ENCODE measurements around the gene SPATA13. TPM values are rescaled to one million over a fixed set of nuclear protein-coding genes. Genes with fewer than 3 reads are reported as not detected.

The SPATA13 gene
- total RNA-seq, 1 donor from 2014 or later: 5.1 TPM

DNA sequence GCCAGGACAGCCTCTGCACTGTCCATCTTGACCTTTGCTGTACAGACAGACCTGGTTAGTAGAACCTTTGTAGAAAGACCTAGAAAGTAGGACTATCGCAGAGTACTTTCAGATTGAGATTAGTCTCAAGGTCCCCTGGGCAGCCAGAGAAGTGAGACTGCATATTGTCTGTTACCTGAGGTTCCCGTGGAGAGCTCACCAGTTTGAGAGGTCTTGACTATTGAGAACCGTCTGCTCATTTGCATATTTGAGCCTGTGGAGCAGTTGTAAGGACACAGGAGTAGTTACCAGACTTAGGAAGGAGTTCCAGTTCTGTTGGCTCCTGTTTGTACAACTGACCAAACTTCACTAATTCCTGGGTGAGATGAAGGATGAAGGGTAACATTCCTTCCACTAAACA is 66.2 kb downstream of the SPATA13 start:
- Mint-ChIP-seq H3K4me3 (ENCODE audit: unreplicated experiment) (no peak overlapping the region), H3K36me3 (ENCODE audit: low read depth) (no peaks in the 10 kb centered on the region), H3K4me1 (ENCODE audit: low read depth) (no peaks in the 10 kb centered on the region), H3K9me3 (ENCODE audit: low read depth) (no peaks in the 10 kb centered on the region), H3K27ac (ENCODE audit: unreplicated experiment) (no peak overlapping the region), H3K27me3 (ENCODE audit: low read depth) (no peaks in the 10 kb centered on the region)
- DNase-seq (ENCODE audit: low spot score): no peak
- TF ChIP-seq, protein P1, sequence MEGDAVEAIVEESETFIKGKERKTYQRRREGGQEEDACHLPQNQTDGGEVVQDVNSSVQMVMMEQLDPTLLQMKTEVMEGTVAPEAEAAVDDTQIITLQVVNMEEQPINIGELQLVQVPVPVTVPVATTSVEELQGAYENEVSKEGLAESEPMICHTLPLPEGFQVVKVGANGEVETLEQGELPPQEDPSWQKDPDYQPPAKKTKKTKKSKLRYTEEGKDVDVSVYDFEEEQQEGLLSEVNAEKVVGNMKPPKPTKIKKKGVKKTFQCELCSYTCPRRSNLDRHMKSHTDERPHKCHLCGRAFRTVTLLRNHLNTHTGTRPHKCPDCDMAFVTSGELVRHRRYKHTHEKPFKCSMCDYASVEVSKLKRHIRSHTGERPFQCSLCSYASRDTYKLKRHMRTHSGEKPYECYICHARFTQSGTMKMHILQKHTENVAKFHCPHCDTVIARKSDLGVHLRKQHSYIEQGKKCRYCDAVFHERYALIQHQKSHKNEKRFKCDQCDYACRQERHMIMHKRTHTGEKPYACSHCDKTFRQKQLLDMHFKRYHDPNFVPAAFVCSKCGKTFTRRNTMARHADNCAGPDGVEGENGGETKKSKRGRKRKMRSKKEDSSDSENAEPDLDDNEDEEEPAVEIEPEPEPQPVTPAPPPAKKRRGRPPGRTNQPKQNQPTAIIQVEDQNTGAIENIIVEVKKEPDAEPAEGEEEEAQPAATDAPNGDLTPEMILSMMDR (IDR thresholded peaks at IDR 0.05): no peak

DNA sequence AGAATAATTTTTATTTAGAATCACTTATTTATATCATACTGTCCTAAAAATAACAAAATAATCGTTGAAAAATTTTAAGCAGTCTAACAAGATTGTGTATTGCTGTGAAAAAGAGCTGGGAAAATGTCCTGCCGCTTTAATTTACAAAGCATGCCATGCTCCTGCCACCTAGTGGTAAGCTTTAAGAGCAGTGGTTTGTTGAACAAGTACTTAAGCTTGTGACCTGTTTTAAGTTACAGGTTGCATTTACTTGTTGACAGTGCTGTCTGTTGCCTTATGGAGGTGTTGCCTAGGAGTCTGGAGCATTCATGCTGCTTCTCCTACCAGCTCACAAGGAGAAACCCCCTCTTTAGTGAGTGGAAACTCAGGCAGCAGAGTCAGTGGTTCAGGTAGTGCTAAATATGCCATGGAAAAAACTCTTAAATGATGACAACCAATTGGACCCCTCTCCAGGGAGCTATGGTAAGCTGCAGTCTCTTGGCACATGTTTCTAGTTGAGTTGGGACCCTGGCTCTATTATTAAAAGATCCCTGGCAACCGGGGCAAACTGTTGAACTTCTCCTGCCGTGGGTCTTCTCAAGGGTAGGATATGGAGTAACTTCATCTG is 68.4 kb downstream of the SPATA13 start:
- Mint-ChIP-seq H3K4me1 (ENCODE audit: low read depth) (peaks cover 16% of the 10 kb centered on the region), H3K27ac (ENCODE audit: unreplicated experiment) (no peak overlapping the region), H3K36me3 (ENCODE audit: low read depth) (no peaks in the 10 kb centered on the region), H3K27me3 (ENCODE audit: low read depth) (no peaks in the 10 kb centered on the region), H3K9me3 (ENCODE audit: low read depth) (no peaks in the 10 kb centered on the region), H3K4me3 (ENCODE audit: unreplicated experiment) (no peak overlapping the region)
- no peak for DNase-seq (ENCODE audit: low spot score)
- TF ChIP-seq, protein P1 (IDR thresholded peaks at IDR 0.05): peak; percentile 97

DNA sequence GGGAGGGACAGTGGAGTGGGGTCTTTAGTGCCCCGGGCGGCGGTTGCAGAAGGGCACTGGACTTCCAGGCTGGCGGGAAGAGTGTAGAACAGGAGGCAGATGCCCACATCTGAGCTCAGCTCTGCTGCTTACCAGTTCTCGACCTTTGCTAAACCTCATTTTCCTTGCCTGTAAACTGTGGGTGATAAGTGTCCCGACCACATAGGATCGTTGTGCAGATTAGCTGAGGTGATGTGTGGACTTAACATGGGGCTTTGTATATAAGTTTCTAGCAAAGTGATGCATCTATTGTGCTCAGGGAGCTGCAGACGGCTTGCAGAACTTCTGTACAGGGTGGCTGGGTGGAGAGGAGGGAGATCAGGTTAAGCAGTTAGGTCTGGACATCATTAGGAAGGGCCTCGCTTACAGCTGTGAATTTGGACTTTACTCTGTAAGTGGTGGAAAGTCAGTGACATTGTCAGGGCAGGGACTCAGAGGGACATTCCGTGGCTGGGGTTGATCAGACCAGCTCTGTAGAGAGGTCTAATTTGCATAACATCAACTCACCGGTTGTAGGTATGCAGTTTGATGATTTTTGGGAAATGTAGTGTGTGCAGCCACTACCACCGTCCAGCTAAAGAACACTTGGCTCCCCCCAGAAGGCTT is 70.0 kb downstream of the SPATA13 start:
- DNase-seq (ENCODE audit: low spot score): no peak
- no peaks in the 10 kb centered on the region for H3K27me3 Mint-ChIP-seq (ENCODE audit: low read depth)
- no peak overlapping the region for H3K4me3 Mint-ChIP-seq (ENCODE audit: unreplicated experiment)
- H3K27ac Mint-ChIP-seq (ENCODE audit: unreplicated experiment): no peak overlapping the region
- no peaks in the 10 kb centered on the region for H3K36me3 Mint-ChIP-seq (ENCODE audit: low read depth)
- TF ChIP-seq, protein P1 (IDR thresholded peaks at IDR 0.05): no peak
- no peaks in the 10 kb centered on the region for H3K9me3 Mint-ChIP-seq (ENCODE audit: low read depth)
- H3K4me1 Mint-ChIP-seq (ENCODE audit: low read depth): peaks cover 19% of the 10 kb centered on the region

DNA sequence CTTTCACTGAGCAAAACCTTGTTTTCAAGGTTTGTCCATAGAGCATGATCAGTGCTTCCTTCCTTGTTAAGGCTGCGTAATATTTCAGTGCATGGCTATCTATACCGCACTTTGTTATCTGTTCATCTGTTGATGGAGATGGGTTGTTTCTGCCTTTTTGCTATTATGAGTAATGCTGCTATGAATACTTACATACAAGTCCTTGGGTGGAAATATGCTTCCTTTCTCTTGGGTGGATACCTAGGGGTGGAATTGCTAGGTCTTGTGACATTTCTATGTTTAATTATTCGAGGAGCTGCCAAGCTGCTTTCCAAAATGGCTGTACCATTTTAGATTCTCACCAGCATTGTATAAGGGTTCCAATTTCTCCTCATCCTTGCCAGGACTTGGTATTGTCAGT is 70.9 kb downstream of the SPATA13 start:
- Mint-ChIP-seq H3K36me3 (ENCODE audit: low read depth) (no peaks in the 10 kb centered on the region), H3K4me1 (ENCODE audit: low read depth) (peaks cover 19% of the 10 kb centered on the region), H3K9me3 (ENCODE audit: low read depth) (no peaks in the 10 kb centered on the region), H3K27me3 (ENCODE audit: low read depth) (no peaks in the 10 kb centered on the region), H3K27ac (ENCODE audit: unreplicated experiment) (no peak overlapping the region), H3K4me3 (ENCODE audit: unreplicated experiment) (no peak overlapping the region)
- no peak for DNase-seq (ENCODE audit: low spot score)
- TF ChIP-seq, protein P1 (IDR thresholded peaks at IDR 0.05): no peak

DNA sequence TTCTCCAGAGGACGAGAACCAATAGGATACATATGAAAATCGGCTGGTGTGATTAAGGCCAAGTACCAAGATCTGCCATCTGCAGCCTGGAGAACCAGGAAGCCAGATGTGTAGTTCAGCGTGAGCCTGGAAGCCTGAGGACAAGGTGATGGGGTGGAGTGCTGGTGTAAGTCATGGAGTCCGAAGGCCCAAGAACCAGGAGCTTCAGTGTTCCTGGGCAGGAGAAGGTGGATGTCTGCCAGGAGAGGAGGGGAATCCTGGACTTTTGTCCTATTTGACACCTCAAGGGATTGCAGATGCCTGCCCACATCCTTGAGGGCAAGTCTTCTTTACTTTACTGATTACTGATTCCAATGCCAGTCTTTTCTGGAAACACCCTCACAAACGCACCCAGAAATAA is 71.5 kb downstream of the SPATA13 start:
- H3K36me3 Mint-ChIP-seq (ENCODE audit: low read depth): no peaks in the 10 kb centered on the region
- H3K27me3 Mint-ChIP-seq (ENCODE audit: low read depth): no peaks in the 10 kb centered on the region
- H3K9me3 Mint-ChIP-seq (ENCODE audit: low read depth): no peaks in the 10 kb centered on the region
- peaks cover 19% of the 10 kb centered on the region for H3K4me1 Mint-ChIP-seq (ENCODE audit: low read depth)
- TF ChIP-seq, protein P1 (IDR thresholded peaks at IDR 0.05): no peak
- no peak overlapping the region for H3K27ac Mint-ChIP-seq (ENCODE audit: unreplicated experiment)
- H3K4me3 Mint-ChIP-seq (ENCODE audit: unreplicated experiment): no peak overlapping the region
- no peak for DNase-seq (ENCODE audit: low spot score)
